NOMO-1 (cell line): ENCODE data around the gene PRRC1.

Experiments
- DNase-seq, 2 experiments: peaks; one replicate each; lab custom pipeline; 2025; ENCODE audit not compliant: unreplicated experiment in 2 of 2; lab: John Stamatoyannopoulos, UW

Gene PRRC1

DNA sequence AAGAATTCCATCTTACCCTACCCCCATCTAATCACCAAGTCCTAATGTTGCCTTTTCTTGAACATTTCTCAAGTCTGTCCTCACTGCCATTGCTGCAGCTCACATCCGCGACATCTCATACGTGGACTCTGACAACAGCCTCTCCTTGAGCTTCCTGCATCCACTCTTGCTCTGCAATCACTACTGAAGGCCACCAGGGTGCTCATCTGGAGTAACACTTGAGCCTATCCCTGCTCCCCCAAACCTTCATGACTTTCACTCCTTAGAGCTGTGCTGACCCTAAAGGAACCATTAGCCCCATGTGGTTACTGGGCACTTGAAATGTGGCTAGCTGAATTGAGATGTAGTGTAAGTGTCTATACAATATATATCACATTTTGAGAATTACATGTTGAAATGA is 85.0 kb downstream of the PRRC1 start:
- DNase-seq, result no peak

DNA sequence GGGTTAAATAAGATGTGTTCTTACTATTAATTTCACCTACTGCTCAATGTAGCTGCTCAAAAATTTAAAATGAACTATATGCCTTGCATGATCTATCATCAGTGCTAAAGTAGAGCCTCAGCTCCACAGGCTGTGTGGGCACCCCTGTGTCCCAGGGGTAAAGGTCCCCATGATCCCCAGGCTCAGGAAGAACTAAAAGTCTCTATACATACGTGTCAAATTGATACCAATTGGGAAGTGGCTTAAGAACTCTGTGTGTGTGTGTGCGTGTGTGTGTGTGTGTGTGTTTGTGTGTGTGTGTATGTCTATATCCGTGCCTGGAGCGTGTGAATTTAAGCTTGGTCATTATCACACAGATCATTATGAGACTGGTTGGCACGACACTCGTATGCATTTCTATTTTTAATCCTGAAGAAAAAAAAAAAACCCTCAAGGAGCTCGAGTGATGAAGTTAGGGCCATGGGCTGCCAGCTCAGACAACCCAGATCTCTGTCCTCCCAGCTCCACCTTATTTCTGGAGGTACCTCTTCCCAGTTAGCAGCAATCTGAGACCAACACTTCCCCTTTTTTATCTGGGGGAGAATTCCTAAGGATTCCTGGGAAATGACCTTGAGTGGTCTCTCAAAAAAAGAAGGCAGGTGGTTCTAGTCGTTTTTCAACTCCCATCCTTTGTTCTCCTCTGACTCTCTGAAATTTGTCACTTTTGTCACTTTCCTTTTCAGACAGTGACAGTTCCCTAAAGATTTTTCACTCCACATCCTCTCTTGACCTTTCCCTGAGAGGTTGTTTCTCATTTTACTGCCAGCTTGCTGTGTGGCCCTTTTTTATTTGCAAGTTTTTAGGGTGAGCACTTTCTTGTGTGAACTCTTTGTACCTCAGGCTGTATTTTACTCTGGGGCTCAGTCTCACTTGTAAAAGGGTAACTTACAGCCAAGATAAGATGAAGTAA is 85.7 kb downstream of the PRRC1 start:
- DNase-seq, result no peak
